Measurements from ENCODE around the gene NOL12.

DNA sequence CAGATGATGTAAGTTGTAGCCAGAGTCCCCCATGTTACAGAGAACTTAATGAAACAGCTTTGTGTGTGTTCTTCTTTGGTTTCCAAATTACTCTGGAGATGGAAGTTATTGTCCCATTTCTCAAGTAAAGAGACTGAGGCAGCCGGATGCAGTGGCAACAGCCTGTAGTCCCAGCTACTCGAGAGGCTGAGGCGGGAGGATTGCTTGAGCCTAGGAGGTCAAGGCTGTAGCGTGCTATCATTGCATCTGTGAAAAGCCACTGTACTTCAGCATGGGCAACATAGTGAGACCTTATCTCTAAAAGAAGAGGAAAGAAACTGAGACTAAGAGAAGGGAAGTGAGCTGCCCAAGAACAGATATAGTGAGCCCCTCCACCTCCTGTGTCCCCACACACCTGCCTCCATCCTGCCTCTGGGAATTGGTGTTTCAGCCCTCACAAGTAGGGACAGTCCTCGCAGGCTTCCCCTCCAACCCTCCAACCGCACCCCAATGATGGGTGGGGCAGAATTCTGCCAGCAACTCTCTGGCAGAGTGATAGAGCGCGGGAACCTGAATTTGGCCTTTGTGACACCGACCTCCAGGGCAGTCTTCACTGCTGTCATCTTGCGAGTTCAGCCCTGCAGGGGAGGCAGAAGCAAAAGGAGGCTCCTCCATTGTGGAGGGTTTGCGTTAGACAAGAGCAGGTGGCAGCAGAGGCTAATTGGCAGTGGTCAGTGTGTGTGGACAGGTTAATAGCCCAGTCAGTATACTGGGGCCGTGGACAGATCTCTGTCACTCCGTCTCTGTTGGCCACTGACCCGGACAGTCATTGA lies 26.0 kb upstream of the NOL12 start:
- no peak for TF ChIP-seq NR2F2 (IDR thresholded peaks at IDR 0.05)
- TF ChIP-seq RAD21 (IDR thresholded peaks at IDR 0.05): no peak
- TF ChIP-seq CTCF (IDR thresholded peaks at IDR 0.05; ENCODE audit: low read depth, low read length, missing input control): no peak
- TF ChIP-seq, protein P1, sequence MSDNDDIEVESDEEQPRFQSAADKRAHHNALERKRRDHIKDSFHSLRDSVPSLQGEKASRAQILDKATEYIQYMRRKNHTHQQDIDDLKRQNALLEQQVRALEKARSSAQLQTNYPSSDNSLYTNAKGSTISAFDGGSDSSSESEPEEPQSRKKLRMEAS (IDR thresholded peaks at IDR 0.05): no peak
- TF ChIP-seq REST (IDR thresholded peaks at IDR 0.05): no peak
- TF ChIP-seq SP1 (IDR thresholded peaks at IDR 0.05): no peak
- no peak for TF ChIP-seq YY1 (IDR thresholded peaks at IDR 0.05)
- no peak for TF ChIP-seq FOXA1 (IDR thresholded peaks at IDR 0.05)
- no peak for TF ChIP-seq EGR1 (IDR thresholded peaks at IDR 0.05; ENCODE audit: low read depth in 2 of 2)
- no peak for TF ChIP-seq TAF1 (conservative IDR thresholded peaks at IDR 0.05)
- no peak for TF ChIP-seq ATF3 (IDR thresholded peaks at IDR 0.05)
- no peak for TF ChIP-seq JUND (IDR thresholded peaks at IDR 0.05)

All from liver (tissue), 3 donors.